ENCODE results near the gene FAM107B.

FAM107B gene

DNA sequence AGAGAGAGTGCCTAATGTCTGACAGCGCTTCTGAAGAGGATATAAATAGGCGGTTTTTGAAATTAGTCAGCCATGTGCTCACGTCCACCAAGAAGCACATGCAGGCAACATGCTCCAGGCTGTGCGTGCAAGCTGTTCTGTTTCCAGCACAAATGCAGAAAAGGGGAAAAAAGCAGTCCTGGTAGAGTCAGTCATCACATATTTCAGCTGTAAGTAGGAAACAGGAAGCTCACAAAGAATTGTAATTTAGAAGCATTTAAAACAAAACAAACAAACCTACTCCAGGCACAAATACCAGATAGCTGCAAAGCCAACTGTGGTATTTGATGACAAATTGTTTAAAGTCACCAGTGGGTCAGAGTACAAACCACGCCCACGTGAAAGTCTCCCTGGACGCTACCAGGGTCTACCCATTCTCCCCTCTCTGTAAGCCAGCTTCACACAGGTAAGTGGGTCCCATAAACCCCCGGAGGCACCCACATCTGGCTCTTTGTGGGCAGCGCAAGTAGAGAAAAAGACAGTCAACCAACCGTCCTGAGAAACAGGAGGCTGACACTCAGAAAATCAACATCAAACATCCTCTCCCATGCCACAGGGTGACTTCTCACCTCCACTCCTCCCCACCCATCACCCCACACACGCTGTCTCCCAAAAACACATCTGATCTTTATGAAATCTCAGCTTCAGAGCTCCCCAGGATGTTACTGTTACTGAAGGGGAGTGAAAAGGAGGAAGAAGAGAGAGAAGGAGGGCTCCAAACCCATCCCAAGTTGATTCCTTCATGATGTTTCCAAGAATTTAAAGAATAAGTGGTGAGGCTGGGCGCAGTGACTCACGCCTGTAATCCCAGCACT, 186.4 kb downstream of the FAM107B start:
- no peak overlapping the region for H3K4me3 ChIP-seq (replicated peaks; ENCODE audit: low read depth, low read length)
- no peak for TF ChIP-seq CTCF (IDR thresholded peaks at IDR 0.05; ENCODE audit: low read length, missing control alignments)
- peak; percentile 82 for DNase-seq (ENCODE audit: low read depth)

DNA sequence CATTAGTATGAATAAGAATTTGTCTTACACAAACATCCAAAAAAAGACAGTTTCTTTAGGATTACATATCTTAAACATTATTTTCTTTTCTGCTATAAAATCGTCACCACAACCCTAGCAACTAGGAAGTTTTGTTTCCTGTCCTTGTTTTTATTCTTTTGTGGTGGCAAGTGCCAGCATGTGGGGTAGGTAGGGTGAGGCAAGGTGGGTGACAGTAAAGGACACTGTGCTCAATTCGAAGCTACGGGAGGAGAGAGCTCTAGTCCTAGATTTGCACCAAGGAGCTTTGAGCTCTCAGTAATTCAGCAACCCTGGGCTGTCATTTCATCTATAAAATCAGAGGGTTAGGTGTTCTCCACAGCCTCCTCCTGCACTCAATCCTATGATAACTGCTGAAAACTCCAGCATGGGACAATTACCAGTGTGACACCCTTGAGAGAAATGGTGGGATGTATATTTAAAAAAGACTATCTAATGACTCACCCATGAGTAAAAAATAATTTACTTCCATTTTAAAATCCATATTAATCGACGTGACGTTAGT, 187.1 kb downstream of the FAM107B start:
- no peak for TF ChIP-seq CTCF (IDR thresholded peaks at IDR 0.05; ENCODE audit: low read length, missing control alignments)
- H3K4me3 ChIP-seq (replicated peaks; ENCODE audit: low read depth, low read length) = no peak overlapping the region
- DNase-seq (ENCODE audit: low read depth) = no peak

DNA sequence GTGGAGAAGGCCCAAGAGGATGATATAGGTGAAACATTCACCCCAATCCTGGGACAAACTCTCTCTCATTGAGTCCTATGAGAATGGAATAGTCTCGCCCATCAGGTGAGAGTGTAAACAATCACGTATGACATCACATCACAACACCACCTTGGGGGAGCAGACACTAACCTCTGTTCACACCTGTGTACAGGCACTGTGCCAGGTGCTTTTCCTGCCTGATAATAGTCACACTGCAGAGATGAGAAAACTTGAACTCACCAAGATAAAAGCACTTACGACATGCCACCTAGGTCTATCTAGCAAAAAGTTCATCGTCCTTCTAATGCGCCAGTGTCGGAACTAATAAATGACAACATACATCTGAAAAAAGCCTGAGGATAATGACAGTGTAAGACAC, 187.8 kb downstream of the FAM107B start:
- TF ChIP-seq CTCF (IDR thresholded peaks at IDR 0.05; ENCODE audit: low read length, missing control alignments) = no peak
- no peak overlapping the region for H3K4me3 ChIP-seq (replicated peaks; ENCODE audit: low read depth, low read length)
- DNase-seq (ENCODE audit: low read depth) = no peak

- DNase-seq (ENCODE audit: low read depth) = no peak
- no peak for TF ChIP-seq CTCF (IDR thresholded peaks at IDR 0.05; ENCODE audit: low read length, missing control alignments)
- H3K4me3 ChIP-seq (replicated peaks; ENCODE audit: low read depth, low read length) = no peak overlapping the region
Observed at GRCh38 chr10:14585287-14586193, 189.2 kb downstream of the FAM107B start.

DNA sequence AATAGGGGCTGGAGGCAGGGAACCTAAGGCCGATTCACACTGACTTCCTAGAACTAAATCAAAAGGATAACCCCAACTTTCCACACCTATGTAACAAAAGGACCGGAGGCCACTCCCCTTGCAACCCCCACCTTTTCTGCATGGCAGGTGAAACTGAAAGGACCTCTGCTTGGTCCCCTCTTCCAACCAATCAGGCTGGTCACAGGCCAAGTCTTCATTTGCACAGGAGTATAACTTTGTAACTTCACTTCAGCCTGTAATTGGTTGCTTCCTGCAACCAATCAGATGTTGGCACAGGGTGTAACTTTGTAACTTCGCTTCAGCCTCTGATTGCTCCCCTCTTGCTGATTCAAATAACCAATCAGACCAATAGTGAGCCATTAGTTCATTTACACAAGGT, 190.0 kb downstream of the FAM107B start:
- no peak overlapping the region for H3K4me3 ChIP-seq (replicated peaks; ENCODE audit: low read depth, low read length)
- TF ChIP-seq CTCF (IDR thresholded peaks at IDR 0.05; ENCODE audit: low read length, missing control alignments) = no peak
- no peak for DNase-seq (ENCODE audit: low read depth)

DNA sequence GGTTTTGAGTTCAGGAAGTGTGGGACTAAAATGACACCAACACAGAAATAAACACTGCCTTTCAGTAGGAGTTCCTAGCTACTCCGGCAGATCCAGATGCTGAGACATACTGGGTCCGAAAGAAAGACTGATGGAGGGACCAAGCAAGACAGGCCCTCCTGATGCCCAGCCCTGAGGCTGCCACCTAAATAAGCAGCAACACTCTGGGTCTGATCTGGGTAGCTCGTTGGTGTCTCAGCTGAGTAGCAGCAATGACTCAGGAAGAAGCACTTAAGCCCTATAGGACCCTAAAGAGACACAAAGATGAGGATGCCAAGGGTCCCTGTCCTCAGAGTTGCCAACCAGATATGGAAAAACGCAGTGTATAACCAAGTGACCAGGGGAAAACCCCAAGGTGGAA, 190.7 kb downstream of the FAM107B start:
- no peak for TF ChIP-seq CTCF (IDR thresholded peaks at IDR 0.05; ENCODE audit: low read length, missing control alignments)
- DNase-seq (ENCODE audit: low read depth) = no peak
- no peak overlapping the region for H3K4me3 ChIP-seq (replicated peaks; ENCODE audit: low read depth, low read length)

All from fibroblast of pulmonary artery (primary cell).